ENCODE data around the gene PDE1A.

GRCh38 chr2:182391443-182391842 is 35.4 kb downstream of the PDE1A start:
- TF ChIP-seq, protein P1, sequence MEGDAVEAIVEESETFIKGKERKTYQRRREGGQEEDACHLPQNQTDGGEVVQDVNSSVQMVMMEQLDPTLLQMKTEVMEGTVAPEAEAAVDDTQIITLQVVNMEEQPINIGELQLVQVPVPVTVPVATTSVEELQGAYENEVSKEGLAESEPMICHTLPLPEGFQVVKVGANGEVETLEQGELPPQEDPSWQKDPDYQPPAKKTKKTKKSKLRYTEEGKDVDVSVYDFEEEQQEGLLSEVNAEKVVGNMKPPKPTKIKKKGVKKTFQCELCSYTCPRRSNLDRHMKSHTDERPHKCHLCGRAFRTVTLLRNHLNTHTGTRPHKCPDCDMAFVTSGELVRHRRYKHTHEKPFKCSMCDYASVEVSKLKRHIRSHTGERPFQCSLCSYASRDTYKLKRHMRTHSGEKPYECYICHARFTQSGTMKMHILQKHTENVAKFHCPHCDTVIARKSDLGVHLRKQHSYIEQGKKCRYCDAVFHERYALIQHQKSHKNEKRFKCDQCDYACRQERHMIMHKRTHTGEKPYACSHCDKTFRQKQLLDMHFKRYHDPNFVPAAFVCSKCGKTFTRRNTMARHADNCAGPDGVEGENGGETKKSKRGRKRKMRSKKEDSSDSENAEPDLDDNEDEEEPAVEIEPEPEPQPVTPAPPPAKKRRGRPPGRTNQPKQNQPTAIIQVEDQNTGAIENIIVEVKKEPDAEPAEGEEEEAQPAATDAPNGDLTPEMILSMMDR (IDR thresholded peaks at IDR 0.05) = no peak
- no peak for TF ChIP-seq POLR2A (IDR thresholded peaks at IDR 0.05)

All from right lobe of liver (tissue), 4 donors.